ENCODE data around the gene AGAP1.

DNA sequence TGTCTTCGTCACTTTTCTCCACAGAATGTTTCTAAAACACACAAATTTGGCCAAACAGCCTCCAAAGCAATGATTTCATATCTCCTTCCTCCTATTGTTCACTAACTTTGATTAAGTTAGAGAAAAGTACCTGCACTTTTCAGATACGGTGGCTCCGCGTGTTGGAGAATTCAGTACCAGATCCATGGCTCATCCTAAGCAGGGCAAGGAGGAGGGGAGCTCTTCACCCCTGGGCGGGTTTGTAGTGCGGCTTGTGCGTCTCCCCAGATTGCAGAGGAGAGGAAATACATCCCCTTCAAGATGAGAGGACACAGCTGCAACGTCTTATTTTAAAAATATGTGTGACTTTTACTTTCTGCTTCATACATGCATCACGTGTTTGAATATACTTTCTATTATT lies 333.0 kb downstream of the AGAP1 start:
- TF ChIP-seq, protein P1, sequence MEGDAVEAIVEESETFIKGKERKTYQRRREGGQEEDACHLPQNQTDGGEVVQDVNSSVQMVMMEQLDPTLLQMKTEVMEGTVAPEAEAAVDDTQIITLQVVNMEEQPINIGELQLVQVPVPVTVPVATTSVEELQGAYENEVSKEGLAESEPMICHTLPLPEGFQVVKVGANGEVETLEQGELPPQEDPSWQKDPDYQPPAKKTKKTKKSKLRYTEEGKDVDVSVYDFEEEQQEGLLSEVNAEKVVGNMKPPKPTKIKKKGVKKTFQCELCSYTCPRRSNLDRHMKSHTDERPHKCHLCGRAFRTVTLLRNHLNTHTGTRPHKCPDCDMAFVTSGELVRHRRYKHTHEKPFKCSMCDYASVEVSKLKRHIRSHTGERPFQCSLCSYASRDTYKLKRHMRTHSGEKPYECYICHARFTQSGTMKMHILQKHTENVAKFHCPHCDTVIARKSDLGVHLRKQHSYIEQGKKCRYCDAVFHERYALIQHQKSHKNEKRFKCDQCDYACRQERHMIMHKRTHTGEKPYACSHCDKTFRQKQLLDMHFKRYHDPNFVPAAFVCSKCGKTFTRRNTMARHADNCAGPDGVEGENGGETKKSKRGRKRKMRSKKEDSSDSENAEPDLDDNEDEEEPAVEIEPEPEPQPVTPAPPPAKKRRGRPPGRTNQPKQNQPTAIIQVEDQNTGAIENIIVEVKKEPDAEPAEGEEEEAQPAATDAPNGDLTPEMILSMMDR (IDR thresholded peaks at IDR 0.05): no peak
- no peak for TF ChIP-seq POLR2A (IDR thresholded peaks at IDR 0.05)
